ENCODE measurements around the gene XKR3.
"Not testable (repeated sequence)": the region's sequence is repeated elsewhere in the genome, so short reads cannot be mapped to it uniquely, and the experiment has no call there.

The XKR3 gene

DNA sequence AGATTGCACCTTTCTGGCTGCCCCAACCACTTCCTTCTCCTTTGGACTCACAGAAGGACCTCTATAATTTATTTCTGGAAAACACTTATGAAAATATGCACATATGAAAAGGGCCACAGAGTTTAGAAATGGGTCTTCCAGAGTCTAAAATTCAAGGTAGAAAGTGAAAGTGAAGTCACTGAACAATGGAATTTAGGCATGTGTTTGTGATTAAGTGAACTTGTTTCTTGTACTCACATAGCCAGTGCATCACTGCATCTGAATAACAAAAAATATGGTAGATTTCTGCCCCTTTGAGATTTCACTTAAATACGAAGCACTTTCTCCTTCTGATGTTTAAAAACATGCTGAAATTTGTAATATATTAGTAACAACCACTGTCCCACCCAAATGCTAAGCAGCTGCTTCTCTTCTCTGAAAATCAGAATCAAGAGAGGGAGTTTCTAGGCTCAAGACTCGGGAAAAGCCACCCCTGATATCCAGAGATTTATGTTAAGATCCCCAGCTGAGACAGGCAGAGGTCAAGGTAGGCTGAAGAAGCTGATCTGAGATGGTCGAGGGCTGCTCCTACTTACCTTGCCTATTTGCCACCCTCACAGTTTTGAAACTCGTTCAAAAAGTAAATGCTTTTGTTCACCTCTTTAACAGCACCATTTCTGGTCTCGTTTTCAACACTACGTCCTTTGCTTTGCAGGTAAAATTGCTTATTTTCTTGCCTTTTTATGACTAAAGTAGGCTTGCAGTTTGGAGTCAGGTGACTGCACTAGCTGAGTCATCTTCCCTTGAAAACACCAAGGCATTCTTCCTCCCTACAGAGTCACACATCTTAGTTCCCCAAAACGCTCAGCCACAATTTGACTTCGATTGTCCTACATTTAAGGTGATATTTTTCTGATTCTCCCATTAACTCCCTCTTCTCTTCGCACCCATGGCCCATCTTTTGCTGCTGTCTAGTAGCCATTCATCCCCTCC is at the start of gene XKR3:
TSS of gene XKR3 (minus strand) at position 696 of the 972 bp plus-strand sequence. CDS start 17,338 bp downstream, outside the sequence.
- no peak for DNase-seq (ENCODE audit: low read depth)

DNA sequence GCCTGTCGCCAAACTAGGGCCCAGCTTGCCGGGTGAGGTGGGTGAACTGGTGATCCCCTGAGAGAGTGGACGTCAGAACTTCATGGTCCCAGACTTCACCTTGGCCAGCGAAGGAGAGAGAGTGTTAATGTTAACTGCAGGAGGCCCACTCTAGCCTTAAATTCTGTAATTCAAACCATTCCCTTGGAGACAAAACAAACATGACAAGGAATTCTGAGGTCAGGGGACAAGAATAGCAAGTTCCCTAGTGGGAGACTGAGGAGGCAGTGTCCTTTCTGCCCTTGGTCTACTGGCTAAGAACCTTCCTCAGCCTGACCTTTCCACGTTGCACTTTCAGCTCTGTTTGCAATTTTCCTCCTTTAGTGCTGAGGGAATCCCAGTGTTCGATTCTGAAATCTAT is 44.4 kb upstream of the XKR3 start:
- DNase-seq (ENCODE audit: low read depth) = not testable (repeated sequence)

DNA sequence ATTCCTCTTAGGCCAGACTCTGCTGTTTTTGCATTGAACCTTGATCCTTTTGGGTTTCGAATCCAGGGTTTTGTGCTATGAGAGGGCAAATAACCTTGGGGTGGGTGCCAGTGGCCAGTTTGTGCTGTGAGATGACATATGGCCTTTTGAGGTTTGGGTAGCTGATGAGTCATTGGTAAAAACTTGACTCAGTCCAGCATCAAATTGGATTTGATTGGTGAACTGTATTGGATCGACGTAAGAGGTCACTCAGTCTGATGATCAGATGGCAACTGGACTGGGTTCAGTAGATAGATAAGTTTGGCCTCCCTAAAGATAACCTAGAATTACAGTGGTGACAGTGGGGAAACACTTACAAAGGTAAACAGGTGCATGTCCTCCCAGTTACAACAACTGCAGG is 41.0 kb upstream of the XKR3 start:
- no peak for DNase-seq (ENCODE audit: low read depth)

DNA sequence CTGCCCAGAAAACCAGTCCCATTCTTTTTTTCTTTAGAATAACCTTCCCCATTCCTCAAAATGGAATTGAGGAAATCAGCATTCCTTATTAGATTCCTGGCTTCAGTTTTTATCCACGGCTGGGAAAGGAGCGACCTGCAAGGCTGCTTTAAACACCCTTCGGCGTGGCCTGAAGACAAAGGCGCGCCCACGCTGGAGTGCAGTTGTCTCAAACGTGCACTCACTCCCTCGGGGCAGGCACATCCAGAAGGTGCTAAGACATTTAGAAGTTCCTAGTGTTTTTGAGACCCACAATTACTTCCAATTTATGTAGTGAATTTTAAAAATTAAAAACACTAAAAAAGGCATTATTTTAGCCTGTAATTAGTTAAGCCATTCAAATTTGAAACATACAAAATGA is 31.6 kb upstream of the XKR3 start:
- DNase-seq (ENCODE audit: low read depth) = not testable (repeated sequence)

DNA sequence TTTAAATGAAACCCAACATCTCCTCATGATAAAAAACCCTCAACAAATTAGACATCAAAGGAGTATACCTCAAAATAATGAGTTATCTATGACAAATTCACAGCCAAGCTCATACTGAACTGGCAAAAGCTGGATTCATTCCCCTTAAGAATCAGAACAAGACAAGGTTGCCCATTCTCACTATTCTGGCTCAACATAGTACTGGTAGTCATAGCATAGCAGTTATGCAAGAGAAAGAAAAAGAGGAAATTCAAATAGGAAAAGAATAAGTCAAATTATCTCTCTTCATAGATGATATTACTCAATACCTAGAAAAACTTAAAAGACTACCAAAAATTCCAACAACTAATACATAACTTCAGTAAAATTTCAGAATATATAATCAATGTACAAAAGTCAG is 29.4 kb upstream of the XKR3 start:
- DNase-seq (ENCODE audit: low read depth) = no peak

DNA sequence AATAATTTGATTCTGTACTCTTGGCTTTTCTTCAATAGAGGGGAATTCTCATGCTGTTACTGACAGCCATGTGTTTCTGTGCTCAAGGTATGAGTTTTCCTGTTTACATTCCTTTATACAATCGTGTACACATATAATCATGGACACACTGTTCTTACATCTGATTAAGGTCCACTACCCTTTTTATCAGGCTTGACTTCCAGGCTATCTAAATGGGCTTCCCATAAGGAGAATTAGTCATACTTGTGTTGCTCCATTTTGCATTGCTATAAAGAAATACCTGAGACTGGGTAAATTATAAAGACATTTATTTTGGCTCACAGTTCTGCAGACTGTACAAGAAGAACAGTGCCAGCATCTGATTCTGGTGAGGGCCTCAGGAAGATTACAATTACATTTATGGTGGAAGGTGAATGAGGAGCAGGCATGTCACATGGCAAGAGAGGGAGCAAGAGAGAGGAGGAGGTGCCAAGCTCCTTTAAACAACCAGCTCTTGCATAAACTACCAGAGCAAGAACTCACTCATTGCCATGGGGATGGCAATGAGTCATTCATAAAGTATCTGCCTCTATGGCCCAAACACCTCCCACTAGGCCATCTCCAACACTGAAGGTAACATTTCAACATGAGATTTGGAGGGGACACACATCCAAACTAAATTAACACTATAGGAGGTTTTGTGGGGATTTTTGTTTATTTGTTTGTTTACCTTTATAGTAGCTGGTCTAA is 26.2 kb upstream of the XKR3 start:
- DNase-seq (ENCODE audit: low read depth) = not testable (repeated sequence)

DNA sequence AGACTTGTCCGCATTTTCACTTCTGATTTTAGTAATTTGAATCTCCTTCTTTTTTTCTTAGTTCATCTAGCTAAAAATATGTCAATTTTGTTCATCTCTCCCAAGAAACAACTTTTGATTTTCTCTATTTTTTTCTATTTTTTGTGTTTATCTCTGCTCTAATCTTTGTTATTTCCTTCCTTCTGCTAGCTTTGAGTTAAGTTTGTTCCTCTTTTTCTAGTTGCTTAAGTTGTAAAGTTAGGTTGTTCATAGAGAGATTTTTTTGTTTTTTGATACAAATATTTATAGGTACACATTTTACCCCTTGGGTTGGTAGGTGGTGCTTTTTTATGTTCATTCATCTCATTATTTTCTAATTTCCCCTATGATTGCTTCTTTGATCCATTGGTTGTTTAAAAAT is 22.1 kb upstream of the XKR3 start:
- DNase-seq (ENCODE audit: low read depth) = no peak

DNA sequence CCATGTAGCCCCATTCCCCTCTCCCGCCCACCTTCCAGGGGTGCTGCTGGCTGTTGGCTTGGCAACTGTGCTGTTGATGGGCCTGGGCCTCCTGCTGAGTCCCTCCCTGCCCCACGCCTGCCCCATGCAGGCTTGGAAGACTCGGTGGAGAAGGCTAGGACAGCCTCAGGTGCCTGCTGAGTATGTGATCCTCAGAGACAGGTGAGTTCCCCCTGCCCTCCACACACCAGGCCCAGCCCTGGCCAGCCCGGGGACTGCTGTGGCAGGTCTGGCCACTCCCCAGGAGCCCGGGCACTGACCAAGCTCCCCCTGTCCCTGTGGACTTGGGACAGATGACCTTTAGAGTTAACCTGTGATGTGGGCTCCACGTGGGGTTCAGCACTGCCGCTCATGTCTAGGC is 20.7 kb upstream of the XKR3 start:
- no peak for DNase-seq (ENCODE audit: low read depth)

DNA sequence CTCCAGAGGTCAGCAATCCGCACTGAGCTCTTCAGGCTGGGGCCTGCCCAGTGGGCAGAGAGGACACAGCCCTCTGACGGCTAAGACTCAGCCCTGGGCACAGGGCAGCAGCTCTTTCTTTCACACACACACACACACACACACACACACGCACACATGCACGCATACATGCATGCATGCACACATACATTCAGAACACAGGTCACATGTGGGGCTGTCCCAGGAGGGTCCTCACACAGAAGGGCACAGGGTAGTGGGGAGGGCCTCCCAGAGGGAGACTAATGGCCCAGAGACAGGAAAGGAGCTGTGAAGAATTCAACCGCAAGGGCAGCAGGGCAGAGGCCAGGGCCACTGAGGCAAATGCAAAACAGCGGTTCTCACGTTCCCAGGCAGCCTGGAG is 20.3 kb upstream of the XKR3 start:
- DNase-seq (ENCODE audit: low read depth) = no peak

DNA sequence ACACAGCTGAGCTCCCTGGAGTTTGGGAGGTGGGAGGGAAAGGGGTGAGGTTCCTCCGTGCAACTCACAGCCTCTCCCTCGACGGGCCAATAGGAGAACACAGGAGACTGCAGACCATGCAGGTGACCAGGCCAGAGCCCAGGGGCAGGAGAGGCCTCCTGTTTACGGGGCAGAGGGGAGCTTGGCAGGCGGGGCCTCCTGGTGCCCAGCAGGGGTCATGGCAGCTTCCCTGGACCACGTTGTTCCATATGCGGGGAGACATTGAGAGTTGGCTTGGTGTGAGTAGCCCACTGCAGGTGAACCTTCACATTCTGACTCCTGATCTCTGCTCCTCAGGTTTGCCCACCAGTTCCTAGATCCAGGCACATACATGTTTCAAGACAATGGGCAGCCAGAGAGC is 19.3 kb upstream of the XKR3 start:
- no peak for DNase-seq (ENCODE audit: low read depth)

DNA sequence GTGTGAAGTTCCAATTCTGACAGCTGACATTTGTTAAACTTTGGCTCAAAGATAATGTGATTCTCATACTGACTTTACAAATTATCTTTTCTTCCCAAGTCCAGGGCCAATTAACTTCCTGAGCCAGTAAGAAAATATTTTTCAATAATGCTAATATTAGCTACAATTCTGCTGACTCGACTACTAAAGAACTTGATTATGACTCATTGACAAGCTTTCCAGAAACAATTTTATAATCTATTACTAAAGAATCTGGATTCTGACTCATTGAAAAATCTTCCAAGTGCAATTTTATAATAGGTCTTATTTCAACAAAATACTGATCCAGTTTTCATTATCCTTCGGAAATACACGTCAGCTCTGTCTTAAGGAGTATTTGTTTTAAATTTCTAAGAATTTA is 12.9 kb upstream of the XKR3 start:
- DNase-seq (ENCODE audit: low read depth) = no peak

DNA sequence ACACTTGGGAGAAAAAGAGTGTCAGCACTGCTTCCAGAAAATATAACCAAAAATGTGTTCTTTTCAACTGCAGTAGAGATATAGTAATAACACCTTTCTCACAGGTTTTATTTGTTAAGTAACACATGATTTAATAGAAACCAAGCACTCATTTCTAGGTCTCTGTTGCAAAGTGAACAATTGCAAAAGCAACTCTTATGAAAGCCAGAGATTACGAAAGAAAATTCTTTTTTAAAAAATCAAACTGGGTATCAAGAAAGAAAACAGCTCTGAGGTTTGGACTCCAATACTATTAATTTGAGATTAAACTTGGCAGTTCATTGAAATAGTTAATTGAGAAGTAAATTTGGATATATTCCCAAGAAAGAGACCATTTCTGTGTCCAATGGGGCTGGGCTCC is 9.8 kb upstream of the XKR3 start:
- DNase-seq (ENCODE audit: low read depth) = no peak

DNA sequence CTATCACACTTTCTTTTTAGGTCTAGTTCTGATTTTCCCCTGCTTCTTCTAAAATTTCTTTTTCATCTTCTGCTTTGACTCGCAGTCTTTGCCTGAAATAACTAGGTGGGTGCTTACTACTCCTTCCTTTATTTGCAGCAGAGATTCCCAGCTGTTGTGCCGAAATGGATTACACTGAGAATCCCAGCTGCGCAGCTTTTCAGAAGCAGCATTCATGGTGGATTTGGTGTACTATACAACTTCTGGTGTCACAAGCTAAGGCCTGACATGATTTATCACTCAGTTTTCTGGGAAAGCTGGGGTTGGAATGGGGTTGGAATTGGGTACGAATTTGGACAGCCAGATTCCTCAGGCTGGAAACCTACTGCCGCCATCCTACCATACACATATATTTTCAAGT is 6.0 kb upstream of the XKR3 start:
- no peak for DNase-seq (ENCODE audit: low read depth)

DNA sequence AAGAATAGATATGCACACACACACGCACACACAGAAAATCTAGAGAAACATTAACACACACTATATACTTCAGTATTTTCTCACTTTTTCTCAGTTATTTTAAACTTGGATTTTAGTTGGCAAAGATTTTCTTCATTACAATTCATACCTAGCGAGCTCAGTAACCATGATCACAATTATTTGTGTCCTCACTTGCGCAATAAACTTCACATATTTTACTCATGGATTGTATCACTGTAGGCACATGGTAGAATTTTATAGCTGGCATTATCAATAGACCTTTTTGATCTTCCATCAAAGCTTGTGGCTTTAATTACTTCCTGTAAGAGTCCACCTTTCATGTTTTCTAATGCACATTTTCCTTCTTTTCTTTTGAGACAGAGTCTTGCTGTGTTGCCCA is 4.8 kb upstream of the XKR3 start:
- DNase-seq (ENCODE audit: low read depth) = no peak

DNA sequence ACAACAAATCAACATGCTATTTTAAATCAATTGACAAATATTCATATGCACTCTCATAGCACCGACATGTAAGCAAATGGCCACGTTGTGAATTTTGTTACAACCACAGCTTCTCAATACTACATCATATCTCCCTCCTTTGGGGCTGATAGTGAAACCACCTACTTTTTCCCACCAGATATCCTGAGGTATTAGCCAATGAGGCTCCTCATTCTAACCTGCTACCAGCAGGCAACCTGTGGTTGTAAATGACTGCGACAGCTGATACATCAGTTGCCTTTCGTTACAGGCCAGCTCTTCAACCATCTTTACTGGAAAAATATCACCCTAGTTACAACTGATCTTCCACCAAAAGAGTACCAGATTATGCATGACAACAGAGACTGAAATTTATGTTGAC is 3.7 kb upstream of the XKR3 start:
- DNase-seq (ENCODE audit: low read depth) = no peak

DNA sequence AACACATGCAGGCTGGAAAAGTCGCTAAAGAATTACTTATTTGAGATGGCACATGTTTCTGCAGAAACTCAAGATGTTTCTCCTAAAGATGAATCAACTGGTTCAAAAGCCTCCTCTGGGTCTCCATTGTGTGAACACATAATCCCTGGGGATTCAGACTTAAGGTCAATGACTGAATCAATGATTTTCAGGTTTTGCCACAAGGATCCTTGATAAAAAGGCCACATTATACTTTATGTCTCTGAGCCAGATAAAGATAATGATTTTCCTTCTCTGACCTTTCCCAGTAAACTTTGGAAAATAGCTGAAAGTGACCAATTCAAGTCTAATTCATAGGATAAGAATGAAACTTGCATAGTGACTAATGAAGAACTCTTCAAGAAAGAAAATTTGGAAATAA is 2.3 kb upstream of the XKR3 start:
- no peak for DNase-seq (ENCODE audit: low read depth)

DNA sequence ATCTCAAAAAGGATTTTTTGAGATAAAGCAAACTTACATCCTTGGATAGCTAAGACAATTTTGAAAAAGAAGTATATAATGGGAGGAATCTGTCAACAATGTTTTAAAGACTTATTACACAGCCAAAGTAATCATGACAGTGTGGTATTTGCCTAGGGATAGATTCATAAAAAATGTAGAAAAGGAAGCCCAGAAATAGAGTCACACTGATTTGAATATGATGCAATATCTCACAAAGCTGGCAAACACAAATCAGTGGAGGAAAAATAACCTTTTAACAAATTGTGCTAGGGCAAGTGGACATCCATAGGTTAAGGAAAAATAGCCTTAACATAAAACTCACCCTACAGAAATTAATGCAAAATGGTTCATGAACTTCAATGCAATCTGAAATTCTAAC is 6.0 kb downstream of the XKR3 start:
- DNase-seq (ENCODE audit: low read depth) = no peak

DNA sequence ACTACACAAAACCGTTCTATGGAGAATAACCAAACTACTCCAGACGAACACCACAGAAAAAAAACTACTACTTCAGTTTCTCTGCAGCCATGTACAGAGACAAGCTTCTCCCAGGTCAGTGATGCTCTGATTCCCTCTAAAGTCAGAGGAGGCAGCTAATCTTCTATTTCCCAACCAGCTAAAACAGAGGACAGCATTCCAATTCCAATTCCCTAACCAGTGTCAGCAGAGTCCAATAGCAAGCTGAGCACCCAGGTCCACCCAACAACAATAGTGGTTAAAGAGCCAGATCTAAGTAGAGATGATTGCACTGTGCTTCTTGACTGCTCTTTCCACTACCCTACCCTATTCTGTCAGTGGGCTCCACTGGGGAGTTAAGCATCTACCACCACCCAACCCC is 6.7 kb downstream of the XKR3 start:
- DNase-seq (ENCODE audit: low read depth) = no peak

DNA sequence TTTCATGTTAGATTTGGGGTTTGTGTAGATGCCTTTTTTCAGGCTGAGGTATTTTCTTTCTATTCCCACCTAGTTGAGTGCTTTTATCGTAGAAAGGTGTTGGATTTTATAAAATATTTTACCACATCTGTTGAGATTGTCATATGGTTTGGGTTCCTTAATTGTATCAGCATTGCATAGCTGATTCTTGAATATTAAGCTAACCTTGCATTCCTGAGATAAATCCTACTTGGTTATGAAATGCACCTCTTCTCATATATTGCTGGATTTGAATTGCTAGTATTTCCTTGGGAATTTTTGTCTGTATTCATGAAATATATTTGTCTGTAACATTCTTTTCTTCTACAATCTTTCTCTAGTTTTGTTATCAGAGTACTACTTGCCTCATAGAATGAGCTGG is 10.1 kb downstream of the XKR3 start:
- DNase-seq (ENCODE audit: low read depth) = no peak

DNA sequence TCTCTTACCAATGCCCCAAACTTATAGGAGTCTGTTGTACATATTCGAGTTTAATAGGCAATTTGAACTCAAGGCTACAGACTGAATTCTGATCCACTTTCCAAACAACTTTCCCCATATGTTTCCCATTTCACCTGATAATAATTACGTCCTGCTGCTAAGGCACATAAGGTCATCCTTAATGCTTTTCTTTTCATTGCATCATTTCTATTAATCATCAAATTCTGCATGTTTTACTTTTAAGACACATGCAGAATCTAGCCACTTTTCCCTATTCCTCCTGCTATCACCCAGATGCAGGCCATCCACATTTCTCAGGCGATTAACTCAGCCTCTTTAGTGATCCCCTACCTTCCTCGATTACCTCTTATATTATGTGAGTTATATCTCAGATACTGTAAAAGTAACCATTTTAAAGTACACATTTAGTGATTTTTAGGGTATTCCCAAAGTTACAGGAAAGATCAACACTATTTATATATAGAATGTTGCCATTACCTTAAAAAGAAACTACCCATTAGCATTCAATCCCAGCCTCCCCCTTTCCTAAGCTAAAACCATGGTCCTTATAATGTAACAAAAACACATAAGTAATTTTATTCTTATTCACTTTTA is 14.9 kb downstream of the XKR3 start:
- DNase-seq (ENCODE audit: low read depth) = no peak

DNA sequence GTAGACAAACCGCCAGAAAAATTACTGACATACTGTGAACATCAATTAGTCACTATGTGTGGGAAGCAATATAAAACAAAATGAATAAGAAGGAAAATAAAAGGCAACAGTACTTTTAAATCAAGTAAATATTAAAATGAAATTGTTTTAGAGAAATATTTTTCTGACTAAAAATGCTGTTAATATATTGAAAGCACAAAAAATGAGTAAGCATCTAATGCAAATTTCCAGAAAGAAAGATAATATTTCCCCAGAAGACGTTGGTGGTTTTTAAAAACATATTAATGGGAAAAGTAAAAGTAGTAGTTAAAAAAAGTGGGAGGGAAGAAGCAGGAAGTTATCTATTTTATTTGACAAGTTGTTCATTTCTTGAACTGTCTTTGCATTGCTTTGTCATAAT is 16.5 kb downstream of the XKR3 start:
- DNase-seq (ENCODE audit: low read depth) = no peak

DNA sequence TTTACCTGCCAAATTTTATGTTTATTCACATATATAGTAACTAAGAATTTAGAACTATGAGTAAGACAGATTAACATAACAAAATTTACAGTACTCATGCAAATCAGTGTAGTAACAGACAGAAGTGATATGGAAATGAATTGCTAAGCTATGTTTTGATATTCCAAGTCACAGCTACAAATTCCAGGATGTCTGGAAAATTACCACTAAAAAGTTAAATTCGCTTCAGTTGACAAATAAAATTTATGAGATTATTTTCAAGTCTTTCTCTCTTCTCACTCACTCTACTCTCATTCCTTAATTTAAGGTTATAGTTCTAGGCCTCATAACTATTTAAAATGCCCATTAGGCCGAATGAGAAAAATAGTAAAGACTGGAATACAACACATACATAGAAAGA is 18.1 kb downstream of the XKR3 start:
- DNase-seq (ENCODE audit: low read depth) = no peak

DNA sequence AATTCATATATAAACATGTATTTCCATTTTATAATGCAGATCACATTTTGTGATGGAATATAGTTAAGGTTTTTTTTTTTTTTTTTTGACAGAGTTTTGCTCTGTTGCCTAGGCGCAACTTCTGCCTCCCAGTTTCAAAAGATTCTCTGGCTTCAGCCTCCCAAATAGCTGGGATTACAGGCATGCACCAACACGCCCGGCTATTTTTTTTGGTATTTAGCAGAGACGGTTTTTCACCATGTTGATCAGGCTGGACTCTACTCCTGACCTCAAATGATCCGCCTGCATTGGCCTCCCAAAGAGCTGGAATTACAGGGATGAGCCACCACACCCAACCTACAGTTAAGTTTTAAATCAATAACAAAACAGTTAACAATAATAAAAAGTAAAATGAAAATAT is 18.8 kb downstream of the XKR3 start:
- DNase-seq (ENCODE audit: low read depth) = no peak

Measured in activated T-helper 1 cell treated with Interleukin-2 at 50 U/mL for 16 hours (primary cell).